ENCODE results near the gene PREPL. TPM values are rescaled to one million over a fixed set of nuclear protein-coding genes. Genes with fewer than 3 reads are reported as not detected.

PREPL gene
- total and polyA plus RNA-seq, 2 donors (not counting 3 experiments of a cell fraction or from before 2014, with no cell fraction given): 10.1 to 25.7 TPM

- CTCF ChIA-PET: interaction anchor here (1.1 kb wide), 1 partner anchor 10 kb away, joined by 3 read pairs; no protein-coding TSS in a partner anchor
- Histone ChIP-seq H3K79me2 (ENCODE audit: control insufficient read depth, insufficient read depth, low read length) (peaks cover 20% of the 10 kb centered on the region), H3K4me2 (ENCODE audit: insufficient read depth, low read length) (peak overlapping the region; percentile 57), H3K4me1 (ENCODE audit: control insufficient read depth, extremely low read depth, insufficient read depth, low read length) (peaks cover 24% of the 10 kb centered on the region), H3K9ac (replicated peaks; ENCODE audit: extremely low read depth, insufficient read depth, low read length) (no peak overlapping the region), H3K9me1 (replicated peaks; ENCODE audit: control insufficient read depth, extremely low read depth, insufficient read depth, low read length) (no peaks in the 10 kb centered on the region), H2AFZ (ENCODE audit: low read depth, low read length) (no peak overlapping the region), H3K9me3 (replicated peaks; ENCODE audit: control insufficient read depth, insufficient read depth, low read length) (no peaks in the 10 kb centered on the region), H3K4me3 (replicated peaks in 1 of 3; ENCODE audit: insufficient read depth in 1 of 3, low read depth in 1 of 3, low read length in 3 of 3) (peak overlapping the region in 1 of 3 experiments; percentile 33), H3K27me3 (ENCODE audit: control insufficient read depth in 2 of 2, insufficient read depth in 2 of 2, low read length in 2 of 2) (no peaks in the 10 kb centered on the region), H3K36me3 (ENCODE audit: control insufficient read depth in 2 of 2, extremely low read depth in 1 of 2, insufficient read depth in 2 of 2, low read length in 2 of 2) (no peaks in the 10 kb centered on the region), H3K27ac (ENCODE audit: insufficient read depth, low read depth, low read length) (peak overlapping the region; percentile 46), H4K20me1 (replicated peaks; ENCODE audit: control insufficient read depth, extremely low read depth, insufficient read depth, low read length) (no peaks in the 10 kb centered on the region)
- TF ChIP-seq FOS (IDR thresholded peaks at IDR 0.05; ENCODE audit: borderline replicate concordance, insufficient read depth, low read length) (peak; percentile 71), GATA2 (IDR thresholded peaks at IDR 0.05; ENCODE audit: insufficient read depth, insufficient read length, low read depth, low read length) (no peak), POLR2AphosphoS5 (IDR thresholded peaks at IDR 0.05; ENCODE audit: insufficient read depth, low read depth, low read length) (peak; percentile 32), JUN (IDR thresholded peaks at IDR 0.05; ENCODE audit: borderline replicate concordance, insufficient read depth, insufficient read length, low read depth) (peak; percentile 38), POLR2A (IDR thresholded peaks at IDR 0.05; ENCODE audit: low read depth, low read length) (no peak)
- POLR2A ChIA-PET: no interaction called here
- intact Hi-C loops (cut with micrococcal nuclease) (no loop called here), dilution Hi-C loops (cut with MboI; ENCODE audit: extremely low pct_ligation_motif_present, low sequenced_read_pairs) (no loop called here)
- FAIRE-seq: peak; percentile 77
- BruUV-seq (replicated peaks): no TSS peak
- DNase-seq (ENCODE audit: low read depth, low spot score): peak; percentile 82
Measured at GRCh38 chr2:44358503-44358902, 2.8 kb downstream of the PREPL start.

- H3K79me2 ChIP-seq (ENCODE audit: control insufficient read depth, insufficient read depth, low read length): peaks cover 12% of the 10 kb centered on the region
- H3K36me3 ChIP-seq (ENCODE audit: control insufficient read depth in 2 of 2, extremely low read depth in 1 of 2, insufficient read depth in 2 of 2, low read length in 2 of 2): no peaks in the 10 kb centered on the region
- H4K20me1 ChIP-seq (replicated peaks; ENCODE audit: control insufficient read depth, extremely low read depth, insufficient read depth, low read length): no peaks in the 10 kb centered on the region
- no peaks in the 10 kb centered on the region for H3K27me3 ChIP-seq (ENCODE audit: control insufficient read depth in 2 of 2, insufficient read depth in 2 of 2, low read length in 2 of 2)
- H3K27ac ChIP-seq (ENCODE audit: insufficient read depth, low read depth, low read length): no peak overlapping the region
- no peak overlapping the region for H3K4me3 ChIP-seq (replicated peaks in 1 of 3; ENCODE audit: insufficient read depth in 1 of 3, low read depth in 1 of 3, low read length in 3 of 3)
- ChIA-PET POLR2A (interaction anchor here (0.6 kb wide), 1 partner anchor 60 kb away, joined by 3 read pairs; no protein-coding TSS in a partner anchor), CTCF (interaction anchor here (0.7 kb wide), 1 partner anchor 33 kb away, joined by 3 read pairs; no protein-coding TSS in a partner anchor)
- peaks cover 14% of the 10 kb centered on the region for H3K4me1 ChIP-seq (ENCODE audit: control insufficient read depth, extremely low read depth, insufficient read depth, low read length)
- TF ChIP-seq EZH2 (IDR thresholded peaks at IDR 0.05; ENCODE audit: borderline replicate concordance, low read depth, low read length, severe bottlenecking): no peak
- no peak for TF ChIP-seq POLR2A (IDR thresholded peaks at IDR 0.05; ENCODE audit: low read depth, low read length)
- TF ChIP-seq CTCF (IDR thresholded peaks at IDR 0.05; ENCODE audit: extremely low read depth in 1 of 2, insufficient read depth in 1 of 2, low read depth in 1 of 2, low read length in 2 of 2): no peak
- TF ChIP-seq JUN (IDR thresholded peaks at IDR 0.05; ENCODE audit: borderline replicate concordance, insufficient read depth, insufficient read length, low read depth): no peak
- TF ChIP-seq POLR2AphosphoS5 (IDR thresholded peaks at IDR 0.05; ENCODE audit: insufficient read depth, low read depth, low read length): no peak
- TF ChIP-seq MAX (IDR thresholded peaks at IDR 0.05; ENCODE audit: insufficient read depth, insufficient read length): no peak
- TF ChIP-seq FOS (IDR thresholded peaks at IDR 0.05; ENCODE audit: borderline replicate concordance, insufficient read depth, low read length): no peak
- no peak for TF ChIP-seq GATA2 (IDR thresholded peaks at IDR 0.05; ENCODE audit: insufficient read depth, insufficient read length, low read depth, low read length)
- TF ChIP-seq MYC (IDR thresholded peaks at IDR 0.05; ENCODE audit: low read depth, low read length): no peak
- no peak overlapping the region for H3K9ac ChIP-seq (replicated peaks; ENCODE audit: extremely low read depth, insufficient read depth, low read length)
- H2AFZ ChIP-seq (ENCODE audit: low read depth, low read length): no peak overlapping the region
- no peaks in the 10 kb centered on the region for H3K9me3 ChIP-seq (replicated peaks; ENCODE audit: control insufficient read depth, insufficient read depth, low read length)
- no peak for DNase-seq (ENCODE audit: low read depth, low spot score)
- FAIRE-seq: no peak
- H3K4me2 ChIP-seq (ENCODE audit: insufficient read depth, low read length): no peak overlapping the region
- no TSS peak for BruUV-seq (replicated peaks)
- dilution Hi-C loops (cut with MboI; ENCODE audit: extremely low pct_ligation_motif_present, low sequenced_read_pairs): no loop called here
- no peaks in the 10 kb centered on the region for H3K9me1 ChIP-seq (replicated peaks; ENCODE audit: control insufficient read depth, extremely low read depth, insufficient read depth, low read length)
- intact Hi-C loops (cut with micrococcal nuclease): no loop called here
Measured at GRCh38 chr2:44354761-44355160, 6.5 kb downstream of the PREPL start.

Data from endothelial cell of umbilical vein (primary cell).